Measurements from ENCODE around the gene IRF2BP1. TPM values are rescaled to one million over a fixed set of nuclear protein-coding genes. Genes with fewer than 3 reads are reported as not detected.

Gene IRF2BP1
- total and polyA plus RNA-seq, 2 of the 13 experiments (the other 11 are each of a cell fraction or from before 2014, with no cell fraction given) = 4.3 to 14.3 TPM

DNA sequence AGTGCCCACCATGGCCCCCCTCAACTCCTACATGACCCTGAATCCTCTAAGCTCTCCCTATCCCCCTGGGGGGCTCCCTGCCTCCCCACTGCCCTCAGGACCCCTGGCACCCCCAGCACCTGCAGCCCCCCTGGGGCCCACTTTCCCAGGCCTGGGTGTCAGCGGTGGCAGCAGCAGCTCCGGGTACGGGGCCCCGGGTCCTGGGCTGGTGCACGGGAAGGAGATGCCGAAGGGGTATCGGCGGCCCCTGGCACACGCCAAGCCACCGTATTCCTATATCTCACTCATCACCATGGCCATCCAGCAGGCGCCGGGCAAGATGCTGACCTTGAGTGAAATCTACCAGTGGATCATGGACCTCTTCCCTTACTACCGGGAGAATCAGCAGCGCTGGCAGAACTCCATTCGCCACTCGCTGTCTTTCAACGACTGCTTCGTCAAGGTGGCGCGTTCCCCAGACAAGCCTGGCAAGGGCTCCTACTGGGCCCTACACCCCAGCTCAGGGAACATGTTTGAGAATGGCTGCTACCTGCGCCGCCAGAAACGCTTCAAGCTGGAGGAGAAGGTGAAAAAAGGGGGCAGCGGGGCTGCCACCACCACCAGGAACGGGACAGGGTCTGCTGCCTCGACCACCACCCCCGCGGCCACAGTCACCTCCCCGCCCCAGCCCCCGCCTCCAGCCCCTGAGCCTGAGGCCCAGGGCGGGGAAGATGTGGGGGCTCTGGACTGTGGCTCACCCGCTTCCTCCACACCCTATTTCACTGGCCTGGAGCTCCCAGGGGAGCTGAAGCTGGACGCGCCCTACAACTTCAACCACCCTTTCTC is 13.6 kb downstream of the IRF2BP1 start:
- CTCF ChIA-PET (ENCODE audit: low intra/inter-chr PET ratio, low total read pairs) = interaction anchor here (2.2 kb wide), 1 partner anchor 11 kb away, joined by 11 read pairs; no protein-coding TSS in a partner anchor
- 97% methylated on average over 23 of the region's 34 CpGs for WGBS (ENCODE audit: low lambda C conversion rate)

More for the DNA sequence above, 13.6 kb downstream of the IRF2BP1 start:
- in situ Hi-C loops (cut with HindIII; ENCODE audit: extremely low pct_ligation_motif_present, low pct_unique_long_range_greater_than_20kb) (no loop called here), intact Hi-C loops (cut with micrococcal nuclease; ENCODE audit: unreplicated experiment) (no loop called here)
- Histone ChIP-seq H3K27me3 (ENCODE audit: control insufficient read depth in 1 of 2, insufficient read depth in 2 of 2, low read length in 2 of 2) (no peaks in the 10 kb centered on the region), H3K9me3 (ENCODE audit: low read length) (no peaks in the 10 kb centered on the region), H3K9ac (ENCODE audit: insufficient read depth, low read depth, low read length) (no peak overlapping the region), H4K20me1 (ENCODE audit: insufficient read depth, low read length) (0 out of 2 replicates have a peak, but pooled peaks cover 4% of the 10 kb centered on the region), H3K4me3 (replicated peaks in 1 of 3; ENCODE audit: insufficient read depth in 1 of 3, low read depth in 2 of 3, low read length in 3 of 3) (no peak overlapping the region), H3K27ac (ENCODE audit: extremely low read length, insufficient read depth, low read length) (peak overlapping the region; percentile 94), H3K4me1 (ENCODE audit: insufficient read depth, low read length) (peaks cover 86% of the 10 kb centered on the region), H2AFZ (ENCODE audit: low read length) (no peak overlapping the region), H3K79me2 (ENCODE audit: insufficient read depth, low read length) (peaks cover 22% of the 10 kb centered on the region), H3K4me2 (ENCODE audit: low read depth, low read length) (no peak overlapping the region), H3K36me3 (replicated peaks in 1 of 2; ENCODE audit: control insufficient read depth in 1 of 2, insufficient read depth in 2 of 2, low read length in 2 of 2) (peaks cover 0 to 5% of the 10 kb centered on the region in 2 experiments; a peak in 2 of 5 replicates)
- TF ChIP-seq ISL2 (CRISPR knock-in tag; IDR thresholded peaks at IDR 0.05) (no peak), HNRNPL (IDR thresholded peaks at IDR 0.05; ENCODE audit: low read depth, low read length) (0 out of 2 replicates have a peak, but pooled peaks have one; percentile 74), RBM39 (IDR thresholded peaks at IDR 0.05; ENCODE audit: low read depth, low read length, poor library complexity, severe bottlenecking) (peak; percentile 10), ZNF577 (CRISPR knock-in tag; IDR thresholded peaks at IDR 0.05; ENCODE audit: borderline replicate concordance, low read depth) (no peak), ZBTB38 (CRISPR knock-in tag; IDR thresholded peaks at IDR 0.05) (no peak; the same call in 1 of the 2 replicates), RBFOX2 (IDR thresholded peaks at IDR 0.05; ENCODE audit: low read depth, low read length) (peak; percentile 87), ATRX (CRISPR knock-in tag; IDR thresholded peaks at IDR 0.05; ENCODE audit: borderline replicate concordance) (no peak), AGO2 (optimal IDR thresholded peaks at IDR 0.05; ENCODE audit: low read depth, low read length) (peak; percentile 97), POLR2A (IDR thresholded peaks at IDR 0.05; ENCODE audit: insufficient read depth in 1 of 2, low read depth in 2 of 2, low read length in 2 of 2) (peak in 1 of 2 experiments; percentile 14; a peak in 1 of 4 replicates), MAFF (IDR thresholded peaks at IDR 0.05; ENCODE audit: low read depth, low read length) (no peak), ZNF709 (CRISPR knock-in tag; IDR thresholded peaks at IDR 0.05) (no peak), ZFP1 (CRISPR knock-in tag; IDR thresholded peaks at IDR 0.05) (no peak), AGO1 (IDR thresholded peaks at IDR 0.05; ENCODE audit: low read depth, low read length, poor library complexity, severe bottlenecking) (peak; percentile 44), SATB2 (CRISPR knock-in tag; IDR thresholded peaks at IDR 0.05) (no peak), ZNF598 (CRISPR knock-in tag; IDR thresholded peaks at IDR 0.05; ENCODE audit: borderline replicate concordance) (no peak), ZBTB42 (CRISPR knock-in tag; IDR thresholded peaks at IDR 0.05) (no peak), SNAI1 (CRISPR knock-in tag; IDR thresholded peaks at IDR 0.05; ENCODE audit: borderline replicate concordance) (0 out of 2 replicates have a peak, but pooled peaks have one; percentile 1)
- TF ChIP-seq, protein P1, sequence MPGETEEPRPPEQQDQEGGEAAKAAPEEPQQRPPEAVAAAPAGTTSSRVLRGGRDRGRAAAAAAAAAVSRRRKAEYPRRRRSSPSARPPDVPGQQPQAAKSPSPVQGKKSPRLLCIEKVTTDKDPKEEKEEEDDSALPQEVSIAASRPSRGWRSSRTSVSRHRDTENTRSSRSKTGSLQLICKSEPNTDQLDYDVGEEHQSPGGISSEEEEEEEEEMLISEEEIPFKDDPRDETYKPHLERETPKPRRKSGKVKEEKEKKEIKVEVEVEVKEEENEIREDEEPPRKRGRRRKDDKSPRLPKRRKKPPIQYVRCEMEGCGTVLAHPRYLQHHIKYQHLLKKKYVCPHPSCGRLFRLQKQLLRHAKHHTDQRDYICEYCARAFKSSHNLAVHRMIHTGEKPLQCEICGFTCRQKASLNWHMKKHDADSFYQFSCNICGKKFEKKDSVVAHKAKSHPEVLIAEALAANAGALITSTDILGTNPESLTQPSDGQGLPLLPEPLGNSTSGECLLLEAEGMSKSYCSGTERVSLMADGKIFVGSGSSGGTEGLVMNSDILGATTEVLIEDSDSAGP (CRISPR knock-in tag; IDR thresholded peaks at IDR 0.05; ENCODE audit: borderline replicate concordance) = peak; percentile 26; the same call in 1 of the 2 replicates
- DNase-seq (ENCODE audit: low spot score) (no peak), FAIRE-seq (no peak), ATAC-seq (no peak)
- POLR2A ChIA-PET = interaction anchor here (3.0 to 13.2 kb wide), 2 partner anchors 8 to 11 kb away, joined by 75 to 388 read pairs; partner anchors contain the start of genes FOXA3, IRF2BP1 and SYMPK
- BruUV-seq (replicated peaks) = no TSS peak

Data from HepG2 (cell line).